Mononuclear cell (primary cell): ENCODE measurements around the gene EIF1AD. TPM values are rescaled to one million over a fixed set of nuclear protein-coding genes. Genes with fewer than 3 reads are reported as not detected.

Source experiments
- H3K27me3 ChIP-seq: 2 replicates; pipeline ENCODE4 v1.6.0; 2011; ENCODE audit warnings: low read length, control low read depth; ENCODE audit not compliant: insufficient read depth
- H3K4me1 ChIP-seq: 2 replicates; pipeline ENCODE4 v1.5.1; 2011; ENCODE audit warnings: mild to moderate bottlenecking, low read length, control low read depth; ENCODE audit not compliant: insufficient read depth
- H3K4me3 ChIP-seq: 2 replicates; pipeline ENCODE4 v1.5.1; 2011; ENCODE audit warnings: mild to moderate bottlenecking, low read length, moderate library complexity
- H3K9me3 ChIP-seq: 2 replicates; pipeline ENCODE4 v1.5.1; 2011; ENCODE audit warnings: low read depth, mild to moderate bottlenecking, control low read depth, low read length
- total RNA-seq: library from RNA; depleted of rRNA; stranded (reverse); fragments of >200 nt; gene quantifications from one replicate; pipeline ENCODE4 v1.2.3, GENCODE V29; 2012

Gene EIF1AD
- total RNA-seq, 1 donor: 83.2 TPM

GRCh38 chr11:65973439-65974110 lies 28.4 kb downstream of the EIF1AD start:
- no peaks in the 10 kb centered on the region for H3K9me3 ChIP-seq

GRCh38 chr11:65972116-65972515 lies 29.8 kb downstream of the EIF1AD start:
- Histone ChIP-seq H3K27me3 (no peaks in the 10 kb centered on the region), H3K4me3 (no peak overlapping the region), H3K4me1 (peaks cover 19% of the 10 kb centered on the region), H3K9me3 (no peaks in the 10 kb centered on the region)

More at GRCh38 chr11:65973439-65974110, 28.4 kb downstream of the EIF1AD start:
- Histone ChIP-seq H3K4me3 (no peak overlapping the region), H3K4me1 (peaks cover 18% of the 10 kb centered on the region), H3K27me3 (no peaks in the 10 kb centered on the region)

GRCh38 chr11:65968600-65969482 lies 33.1 kb downstream of the EIF1AD start:
- Histone ChIP-seq H3K4me3 (no peak overlapping the region), H3K9me3 (no peaks in the 10 kb centered on the region), H3K4me1 (peaks cover 27% of the 10 kb centered on the region), H3K27me3 (no peaks in the 10 kb centered on the region)

GRCh38 chr11:65967329-65967934 lies 34.5 kb downstream of the EIF1AD start:
- Histone ChIP-seq H3K9me3 (no peaks in the 10 kb centered on the region), H3K27me3 (no peaks in the 10 kb centered on the region), H3K4me3 (no peak overlapping the region), H3K4me1 (peaks cover 41% of the 10 kb centered on the region)

GRCh38 chr11:65965986-65966762 lies 35.8 kb downstream of the EIF1AD start:
- no peak overlapping the region for H3K4me3 ChIP-seq
- no peaks in the 10 kb centered on the region for H3K27me3 ChIP-seq
- H3K9me3 ChIP-seq: no peaks in the 10 kb centered on the region
- peaks cover 45% of the 10 kb centered on the region for H3K4me1 ChIP-seq

- Histone ChIP-seq H3K4me1 (peaks cover 46% of the 10 kb centered on the region), H3K9me3 (no peaks in the 10 kb centered on the region), H3K27me3 (no peaks in the 10 kb centered on the region), H3K4me3 (no peak overlapping the region)
These were observed 37.1 kb downstream of the EIF1AD start for GRCh38 chr11:65964906-65965305.

- peak overlapping the region; percentile 98 for H3K4me3 ChIP-seq
- H3K27me3 ChIP-seq: no peaks in the 10 kb centered on the region
- H3K9me3 ChIP-seq: no peaks in the 10 kb centered on the region
- H3K4me1 ChIP-seq: peaks cover 41% of the 10 kb centered on the region
These were observed 39.8 kb downstream of the EIF1AD start for GRCh38 chr11:65962141-65962564.

- peak within 1 kb of the TSS; percentile 98 for H3K4me3 ChIP-seq
- peaks cover 47% of the 10 kb centered on the region for H3K4me1 ChIP-seq
- H3K9me3 ChIP-seq: no peaks in the 10 kb centered on the region
- H3K27me3 ChIP-seq: no peaks in the 10 kb centered on the region
These were observed 40.5 kb downstream of the EIF1AD start, which contains the start of gene SART1 for GRCh38 chr11:65961267-65962140. TSS of gene SART1 (plus strand) at chr11:65961734. CDS start at chr11:65961781, 47 bp downstream.

- Histone ChIP-seq H3K4me1 (peaks cover 49% of the 10 kb centered on the region), H3K27me3 (no peaks in the 10 kb centered on the region), H3K4me3 (peak overlapping the region; percentile 98), H3K9me3 (no peaks in the 10 kb centered on the region)
These were observed 41.1 kb downstream of the EIF1AD start for GRCh38 chr11:65960824-65961266.

- Histone ChIP-seq H3K4me1 (peaks cover 42% of the 10 kb centered on the region), H3K27me3 (no peaks in the 10 kb centered on the region), H3K4me3 (no peak overlapping the region)
These were observed 43.1 kb downstream of the EIF1AD start for GRCh38 chr11:65958774-65959420.

GRCh38 chr11:65958291-65958690 lies 43.7 kb downstream of the EIF1AD start:
- H3K4me1 ChIP-seq: peaks cover 36% of the 10 kb centered on the region
- H3K27me3 ChIP-seq: no peaks in the 10 kb centered on the region
- no peaks in the 10 kb centered on the region for H3K9me3 ChIP-seq
- no peak overlapping the region for H3K4me3 ChIP-seq

More at GRCh38 chr11:65958774-65959420, 43.1 kb downstream of the EIF1AD start:
- H3K9me3 ChIP-seq: no peaks in the 10 kb centered on the region

GRCh38 chr11:65954771-65955170 lies 47.2 kb downstream of the EIF1AD start:
- H3K4me1 ChIP-seq: peaks cover 16% of the 10 kb centered on the region
- no peaks in the 10 kb centered on the region for H3K9me3 ChIP-seq
- H3K4me3 ChIP-seq: no peak overlapping the region
- no peaks in the 10 kb centered on the region for H3K27me3 ChIP-seq

- Histone ChIP-seq H3K4me1 (peaks cover 16% of the 10 kb centered on the region), H3K4me3 (no peak overlapping the region), H3K27me3 (no peaks in the 10 kb centered on the region), H3K9me3 (no peaks in the 10 kb centered on the region)
These were observed 48.5 kb downstream of the EIF1AD start for GRCh38 chr11:65953471-65953870.
